DOHH2 (cell line): ENCODE data around the gene RMI1.

Source experiments
- EZH2phosphoT487 ChIP-seq: fragments of 200-600 bp; sonication (generic); IDR thresholded peaks from 2 replicates; pipeline ENCODE4 v1.6.1; 2017; ENCODE audit warnings: borderline replicate concordance, mild to moderate bottlenecking, antibody characterized with exemption, low read length, moderate library complexity, mixed read lengths
- TF ChIP-seq, protein P1 (sequence below): fragments of 200-600 bp; sonication (generic); IDR thresholded peaks from one replicate; pipeline ENCODE4 v1.5.1; 2014; ENCODE audit warnings: antibody characterized with exemption, mild to moderate bottlenecking, low read depth, low read length; ENCODE audit not compliant: poor library complexity, severe bottlenecking

- TF ChIP-seq, protein P1, sequence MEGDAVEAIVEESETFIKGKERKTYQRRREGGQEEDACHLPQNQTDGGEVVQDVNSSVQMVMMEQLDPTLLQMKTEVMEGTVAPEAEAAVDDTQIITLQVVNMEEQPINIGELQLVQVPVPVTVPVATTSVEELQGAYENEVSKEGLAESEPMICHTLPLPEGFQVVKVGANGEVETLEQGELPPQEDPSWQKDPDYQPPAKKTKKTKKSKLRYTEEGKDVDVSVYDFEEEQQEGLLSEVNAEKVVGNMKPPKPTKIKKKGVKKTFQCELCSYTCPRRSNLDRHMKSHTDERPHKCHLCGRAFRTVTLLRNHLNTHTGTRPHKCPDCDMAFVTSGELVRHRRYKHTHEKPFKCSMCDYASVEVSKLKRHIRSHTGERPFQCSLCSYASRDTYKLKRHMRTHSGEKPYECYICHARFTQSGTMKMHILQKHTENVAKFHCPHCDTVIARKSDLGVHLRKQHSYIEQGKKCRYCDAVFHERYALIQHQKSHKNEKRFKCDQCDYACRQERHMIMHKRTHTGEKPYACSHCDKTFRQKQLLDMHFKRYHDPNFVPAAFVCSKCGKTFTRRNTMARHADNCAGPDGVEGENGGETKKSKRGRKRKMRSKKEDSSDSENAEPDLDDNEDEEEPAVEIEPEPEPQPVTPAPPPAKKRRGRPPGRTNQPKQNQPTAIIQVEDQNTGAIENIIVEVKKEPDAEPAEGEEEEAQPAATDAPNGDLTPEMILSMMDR, result no peak
- TF ChIP-seq EZH2phosphoT487, result no peak
These were observed 46.8 kb upstream of the RMI1 start for GRCh38 chr9:83933790-83934189.
